Thyroid gland (tissue), 4 donors: ENCODE data around the gene LZTS2.

ENCODE experiments used
- POLR2A ChIP-seq, 2 donors: fragments of 450-650 bp; IDR thresholded peaks; one replicate each; pipeline ENCODE4 v1.6.1; 2017; ENCODE audit warnings: antibody characterized with exemption in 2 of 2, mild to moderate bottlenecking in 2 of 2, moderate library complexity in 1 of 2
- TF ChIP-seq, protein P1 (sequence below), 6 experiments: fragments of 200-600 bp in 3 of 6; fragments of 450-650 bp in 3 of 6; sonication (generic) in 3 of 6; IDR thresholded peaks; one replicate each; pipeline ENCODE4 v1.5.1; 2016 to 2019; ENCODE audit warnings: antibody characterized with exemption in 6 of 6, mild to moderate bottlenecking in 2 of 6, inconsistent platforms in 1 of 6, moderate library complexity in 1 of 6

DNA sequence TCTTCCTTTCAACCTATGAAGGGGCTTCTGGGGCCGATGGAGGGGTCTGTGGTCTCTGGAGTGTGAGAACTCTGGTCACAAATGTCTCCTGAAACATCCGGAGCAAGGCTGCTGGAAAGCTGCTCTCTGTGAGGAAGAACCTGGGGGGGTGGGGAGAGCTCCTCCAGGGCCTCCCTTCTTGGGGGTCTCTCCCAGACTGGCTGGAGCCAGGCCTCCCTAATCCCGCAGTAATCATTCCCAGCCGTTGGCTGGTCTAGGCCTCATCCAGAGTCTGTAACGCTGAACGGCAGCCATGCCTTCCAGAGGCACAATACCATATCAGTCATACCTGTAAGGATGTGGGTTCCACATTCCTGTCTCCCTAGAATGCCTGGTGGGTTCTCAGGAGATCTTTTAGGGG is 4.4 kb upstream of the LZTS2 start:
- TF ChIP-seq POLR2A (IDR thresholded peaks at IDR 0.05): no peak
- TF ChIP-seq, protein P1, sequence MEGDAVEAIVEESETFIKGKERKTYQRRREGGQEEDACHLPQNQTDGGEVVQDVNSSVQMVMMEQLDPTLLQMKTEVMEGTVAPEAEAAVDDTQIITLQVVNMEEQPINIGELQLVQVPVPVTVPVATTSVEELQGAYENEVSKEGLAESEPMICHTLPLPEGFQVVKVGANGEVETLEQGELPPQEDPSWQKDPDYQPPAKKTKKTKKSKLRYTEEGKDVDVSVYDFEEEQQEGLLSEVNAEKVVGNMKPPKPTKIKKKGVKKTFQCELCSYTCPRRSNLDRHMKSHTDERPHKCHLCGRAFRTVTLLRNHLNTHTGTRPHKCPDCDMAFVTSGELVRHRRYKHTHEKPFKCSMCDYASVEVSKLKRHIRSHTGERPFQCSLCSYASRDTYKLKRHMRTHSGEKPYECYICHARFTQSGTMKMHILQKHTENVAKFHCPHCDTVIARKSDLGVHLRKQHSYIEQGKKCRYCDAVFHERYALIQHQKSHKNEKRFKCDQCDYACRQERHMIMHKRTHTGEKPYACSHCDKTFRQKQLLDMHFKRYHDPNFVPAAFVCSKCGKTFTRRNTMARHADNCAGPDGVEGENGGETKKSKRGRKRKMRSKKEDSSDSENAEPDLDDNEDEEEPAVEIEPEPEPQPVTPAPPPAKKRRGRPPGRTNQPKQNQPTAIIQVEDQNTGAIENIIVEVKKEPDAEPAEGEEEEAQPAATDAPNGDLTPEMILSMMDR (IDR thresholded peaks at IDR 0.05): no peak
